ENCODE results near the gene ARMC2. TPM values are rescaled to one million over a fixed set of nuclear protein-coding genes. Genes with fewer than 3 reads are reported as not detected.
A peak's percentile ranks its signal among the peaks of the same experiment; 100 is the strongest.
"Not testable (repeated sequence)": the region's sequence is repeated elsewhere in the genome, so short reads cannot be mapped to it uniquely, and the experiment has no call there.

The ARMC2 gene
- total RNA-seq, 1 experiment from 2014 or later: 3.8 TPM

DNA sequence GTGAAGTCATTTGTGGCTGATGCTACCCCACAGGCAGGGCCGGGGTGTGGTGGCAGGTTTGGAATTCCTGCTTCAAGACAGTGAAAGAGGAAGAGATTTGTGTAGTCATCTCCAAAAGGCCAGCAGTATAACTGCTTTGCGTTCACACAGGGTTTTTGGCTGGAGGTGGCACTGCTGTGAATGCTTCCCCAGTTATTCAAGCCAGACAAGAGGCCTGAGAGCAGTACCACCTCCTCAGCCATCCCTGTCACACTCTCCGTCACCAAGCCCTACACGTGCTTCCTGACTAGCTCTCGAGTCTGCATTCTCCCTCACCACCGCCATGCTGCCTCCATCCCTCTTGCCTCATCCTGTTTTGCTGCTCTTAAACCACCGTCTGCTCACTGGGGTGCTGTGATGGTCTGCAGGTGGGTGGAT is 23.9 kb downstream of the ARMC2 start:
- Histone ChIP-seq H3K4me3 (no peak overlapping the region), H3K27ac (no peak overlapping the region), H3K36me3 (no peaks in the 10 kb centered on the region), H3K9me3 (replicated peaks) (no peaks in the 10 kb centered on the region), H3K4me1 (no peaks in the 10 kb centered on the region), H3K27me3 (no peaks in the 10 kb centered on the region)
- DNase-seq: no peak

DNA sequence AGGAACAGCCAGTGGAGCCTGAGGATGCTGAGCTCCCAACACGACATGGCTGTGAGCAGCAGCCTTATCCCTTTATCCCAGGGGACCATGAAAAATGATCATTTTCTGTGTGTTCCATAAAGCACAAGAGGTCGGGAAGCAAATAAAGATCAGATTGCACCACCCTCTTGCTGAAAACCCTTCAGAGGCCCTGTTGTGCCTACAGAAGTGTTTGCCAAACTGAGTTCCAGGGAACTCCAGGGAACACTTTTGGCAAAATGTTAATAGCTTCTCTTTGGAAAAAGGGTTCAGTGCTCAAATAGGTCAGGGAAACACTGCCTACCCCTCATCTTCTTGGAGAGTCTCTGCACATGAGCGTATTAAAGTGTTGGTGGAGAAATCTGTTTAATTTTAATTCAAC is 24.4 kb downstream of the ARMC2 start:
- DNase-seq: no peak
- Histone ChIP-seq H3K27me3 (no peaks in the 10 kb centered on the region), H3K27ac (no peak overlapping the region), H3K4me1 (no peaks in the 10 kb centered on the region), H3K9me3 (replicated peaks) (no peaks in the 10 kb centered on the region), H3K36me3 (no peaks in the 10 kb centered on the region), H3K4me3 (no peak overlapping the region)

DNA sequence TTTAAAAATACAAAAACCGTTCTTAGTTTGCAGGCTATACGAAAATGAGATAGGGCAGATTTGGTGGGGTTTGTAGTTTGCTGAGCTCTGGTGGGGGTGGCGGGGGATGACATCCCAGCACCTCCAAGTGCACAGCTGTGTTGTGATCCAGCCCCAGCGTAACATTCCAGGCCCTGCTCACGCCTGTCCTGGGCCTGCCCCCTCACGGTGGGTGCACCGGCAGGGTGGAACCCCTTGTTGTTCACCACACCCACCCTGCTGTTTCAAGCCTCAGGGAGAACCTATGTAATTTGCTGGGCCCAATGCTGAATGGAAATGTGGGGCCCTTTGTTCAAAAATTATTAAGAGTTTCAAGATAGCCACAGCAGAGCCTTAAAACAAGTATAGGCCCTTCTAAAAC is 25.0 kb downstream of the ARMC2 start:
- no peaks in the 10 kb centered on the region for H3K9me3 ChIP-seq (replicated peaks)
- DNase-seq: peak in 1 of 2 experiments; percentile 9
- H3K27ac ChIP-seq: no peak overlapping the region
- no peaks in the 10 kb centered on the region for H3K27me3 ChIP-seq
- no peaks in the 10 kb centered on the region for H3K4me1 ChIP-seq
- no peaks in the 10 kb centered on the region for H3K36me3 ChIP-seq
- no peak overlapping the region for H3K4me3 ChIP-seq

DNA sequence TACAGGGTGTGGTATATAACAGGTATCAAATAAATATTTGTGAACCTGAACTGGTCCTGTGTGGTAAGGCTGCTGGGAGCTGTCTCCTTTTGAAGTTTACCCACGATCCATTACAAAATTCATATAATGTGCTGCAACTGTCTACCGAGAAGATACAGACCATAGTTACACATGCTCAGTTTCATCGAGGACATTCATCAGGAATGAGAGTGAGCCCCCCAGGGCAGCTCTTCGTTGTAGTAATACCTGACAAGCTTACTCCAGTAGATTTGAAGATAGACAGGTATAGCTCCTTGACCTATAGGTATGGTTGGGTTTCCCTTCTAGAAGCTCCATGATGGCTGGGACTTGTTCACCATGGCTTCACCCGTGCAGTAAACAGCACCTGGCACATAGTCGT is 25.7 kb downstream of the ARMC2 start:
- Histone ChIP-seq H3K27ac (no peak overlapping the region), H3K9me3 (replicated peaks) (no peaks in the 10 kb centered on the region), H3K36me3 (no peaks in the 10 kb centered on the region), H3K4me3 (no peak overlapping the region), H3K27me3 (no peaks in the 10 kb centered on the region), H3K4me1 (no peaks in the 10 kb centered on the region)
- no peak for DNase-seq

DNA sequence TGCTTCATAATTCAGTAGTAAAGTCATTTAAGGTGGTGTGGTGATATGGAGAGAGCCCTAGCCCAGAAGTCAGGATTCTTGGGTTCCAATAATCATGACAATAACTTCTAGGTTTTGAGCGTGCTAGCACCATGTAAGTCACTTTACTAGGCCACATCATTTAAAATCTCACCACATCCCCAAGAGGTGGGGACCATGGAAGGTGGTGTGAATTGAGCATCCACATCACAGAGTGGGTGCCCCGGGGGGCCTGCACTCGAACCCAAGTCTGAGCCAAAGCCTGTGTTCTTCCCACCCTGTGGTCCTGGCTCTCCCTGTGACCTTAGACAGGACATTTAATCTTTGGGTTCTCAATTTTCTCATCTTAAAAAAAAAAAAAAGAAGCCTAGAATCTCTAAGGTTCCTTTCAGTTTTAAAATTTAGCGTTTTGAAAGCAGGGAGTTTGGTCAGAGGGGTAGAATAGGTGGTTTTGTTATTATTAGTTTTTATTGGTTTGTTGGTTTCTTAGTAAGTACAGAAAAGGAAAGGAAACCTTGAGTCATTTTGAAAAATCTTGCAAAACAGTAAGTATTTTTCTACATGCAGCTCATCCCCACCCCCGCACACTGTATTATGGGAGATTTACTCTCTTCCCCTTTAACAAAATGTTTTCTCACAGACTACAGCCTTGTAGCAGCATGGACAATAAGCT is 26.4 kb downstream of the ARMC2 start:
- DNase-seq: no peak

GRCh38 chr6:108875161-108875555 is 26.9 kb downstream of the ARMC2 start:
- Histone ChIP-seq H3K4me1 (no peaks in the 10 kb centered on the region), H3K27me3 (no peaks in the 10 kb centered on the region), H3K4me3 (no peak overlapping the region), H3K36me3 (no peaks in the 10 kb centered on the region), H3K9me3 (replicated peaks) (no peaks in the 10 kb centered on the region), H3K27ac (no peak overlapping the region)
- no peak for DNase-seq

More for the DNA sequence above, 26.4 kb downstream of the ARMC2 start:
- Histone ChIP-seq H3K4me3 (no peak overlapping the region), H3K27me3 (no peaks in the 10 kb centered on the region), H3K9me3 (replicated peaks) (no peaks in the 10 kb centered on the region), H3K27ac (no peak overlapping the region), H3K4me1 (no peaks in the 10 kb centered on the region), H3K36me3 (no peaks in the 10 kb centered on the region)

GRCh38 chr6:108877046-108877751 is 29.0 kb downstream of the ARMC2 start:
- no peak overlapping the region for H3K4me3 ChIP-seq
- no peak overlapping the region for H3K27ac ChIP-seq
- no peak for DNase-seq
- no peaks in the 10 kb centered on the region for H3K36me3 ChIP-seq
- H3K4me1 ChIP-seq: no peaks in the 10 kb centered on the region
- no peaks in the 10 kb centered on the region for H3K27me3 ChIP-seq
- no peaks in the 10 kb centered on the region for H3K9me3 ChIP-seq (replicated peaks)

DNA sequence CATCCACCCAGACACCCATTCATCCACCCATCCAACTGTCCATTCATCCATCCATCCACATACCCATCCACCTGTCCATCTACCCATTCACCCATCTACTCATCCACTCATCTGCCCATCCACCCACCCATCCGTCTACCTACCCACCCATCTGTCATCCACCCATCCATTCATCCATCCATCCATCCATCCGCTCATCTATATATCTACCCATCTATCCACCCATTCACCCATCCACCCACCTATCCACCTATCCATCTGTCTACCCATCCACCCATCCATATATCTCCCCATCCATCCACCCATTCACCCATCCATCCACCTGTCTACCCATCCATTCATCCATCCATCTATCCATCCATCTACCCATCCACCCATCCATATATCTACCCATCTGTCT is 30.7 kb downstream of the ARMC2 start:
- H3K9me3 ChIP-seq (replicated peaks): no peaks in the 10 kb centered on the region
- no peak overlapping the region for H3K27ac ChIP-seq
- H3K4me3 ChIP-seq: no peak overlapping the region
- no peaks in the 10 kb centered on the region for H3K27me3 ChIP-seq
- no peak for DNase-seq
- H3K36me3 ChIP-seq: no peaks in the 10 kb centered on the region
- no peaks in the 10 kb centered on the region for H3K4me1 ChIP-seq

DNA sequence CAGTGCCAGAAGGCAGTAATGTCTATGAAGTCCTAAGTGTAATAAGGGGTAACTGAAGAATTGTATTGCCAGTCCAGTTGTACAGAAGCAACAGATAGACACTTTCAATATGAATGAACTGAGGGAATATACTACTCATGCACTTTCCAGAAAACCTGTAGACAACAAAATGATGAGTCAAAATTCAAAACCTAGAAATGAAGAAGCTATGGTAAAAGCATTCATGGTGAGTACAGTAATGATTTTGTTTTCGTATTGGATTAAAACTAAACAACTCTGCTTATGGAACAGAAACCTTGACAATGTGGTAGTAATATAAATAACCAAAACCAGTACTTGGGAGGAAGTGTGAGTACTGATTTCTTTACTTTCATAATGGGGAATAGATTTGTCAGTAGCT is 35.0 kb downstream of the ARMC2 start:
- no peaks in the 10 kb centered on the region for H3K9me3 ChIP-seq (replicated peaks)
- no peak overlapping the region for H3K4me3 ChIP-seq
- no peak overlapping the region for H3K27ac ChIP-seq
- H3K36me3 ChIP-seq: no peaks in the 10 kb centered on the region
- H3K27me3 ChIP-seq: no peaks in the 10 kb centered on the region
- DNase-seq: no peak
- H3K4me1 ChIP-seq: no peaks in the 10 kb centered on the region

GRCh38 chr6:108884211-108885059 is 36.2 kb downstream of the ARMC2 start:
- no peak for DNase-seq
- no peaks in the 10 kb centered on the region for H3K27me3 ChIP-seq
- H3K9me3 ChIP-seq (replicated peaks): no peaks in the 10 kb centered on the region
- no peak overlapping the region for H3K27ac ChIP-seq
- no peaks in the 10 kb centered on the region for H3K4me1 ChIP-seq
- H3K36me3 ChIP-seq: no peaks in the 10 kb centered on the region
- no peak overlapping the region for H3K4me3 ChIP-seq

DNA sequence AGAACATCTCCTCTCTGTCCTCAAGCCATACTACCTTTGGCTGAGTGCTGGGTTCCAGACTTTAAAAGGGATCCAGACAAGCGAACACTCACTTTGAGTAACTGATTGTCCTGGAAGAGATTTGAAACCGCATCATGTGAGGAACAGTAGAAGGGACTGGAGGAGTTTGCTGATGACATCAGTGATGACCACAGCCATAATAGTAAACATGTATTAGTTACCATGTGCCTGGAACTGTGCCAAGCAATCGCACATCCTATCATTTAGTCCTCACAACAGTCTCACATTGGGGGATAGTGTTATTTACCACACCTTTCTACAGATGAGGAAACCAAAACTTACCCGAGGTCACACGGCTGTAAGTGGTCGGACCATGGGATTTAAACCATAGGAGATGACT is 39.8 kb downstream of the ARMC2 start:
- Histone ChIP-seq H3K4me1 (no peaks in the 10 kb centered on the region), H3K4me3 (no peak overlapping the region), H3K36me3 (no peaks in the 10 kb centered on the region), H3K9me3 (replicated peaks) (no peaks in the 10 kb centered on the region), H3K27me3 (no peaks in the 10 kb centered on the region), H3K27ac (no peak overlapping the region)
- no peak for DNase-seq

GRCh38 chr6:108888745-108889144 is 40.5 kb downstream of the ARMC2 start:
- no peaks in the 10 kb centered on the region for H3K9me3 ChIP-seq (replicated peaks)
- no peak overlapping the region for H3K27ac ChIP-seq
- no peaks in the 10 kb centered on the region for H3K27me3 ChIP-seq
- H3K4me3 ChIP-seq: no peak overlapping the region
- H3K36me3 ChIP-seq: no peaks in the 10 kb centered on the region
- no peaks in the 10 kb centered on the region for H3K4me1 ChIP-seq
- DNase-seq: no peak

GRCh38 chr6:108890898-108891297 is 42.7 kb downstream of the ARMC2 start:
- H3K36me3 ChIP-seq; H3K27ac ChIP-seq; H3K4me1 ChIP-seq; H3K27me3 ChIP-seq; H3K9me3 ChIP-seq (replicated peaks); DNase-seq; H3K4me3 ChIP-seq: not testable (repeated sequence)

DNA sequence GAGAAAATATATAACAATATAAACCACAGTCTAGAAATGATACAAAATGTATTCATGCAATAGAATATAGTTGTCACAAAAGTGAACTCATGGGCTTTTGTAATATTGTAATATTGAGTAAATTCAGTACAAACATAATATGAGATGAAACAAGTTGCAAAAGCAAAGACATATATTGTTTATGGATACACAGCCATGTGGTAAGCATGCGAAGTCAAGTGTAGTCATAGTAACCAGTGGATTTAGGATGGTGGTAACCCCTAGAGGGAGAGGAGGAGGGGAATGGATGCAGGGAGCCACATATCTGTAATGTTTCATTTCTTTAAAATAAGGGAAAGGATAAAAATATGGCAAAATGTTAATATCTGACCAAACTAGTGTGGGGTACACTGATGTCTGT is 47.3 kb downstream of the ARMC2 start:
- Histone ChIP-seq H3K27ac (no peak overlapping the region), H3K4me1 (peaks cover 8% of the 10 kb centered on the region; the same call in 1 of the 2 replicates), H3K36me3 (no peaks in the 10 kb centered on the region), H3K4me3 (no peak overlapping the region), H3K9me3 (replicated peaks) (no peaks in the 10 kb centered on the region), H3K27me3 (no peaks in the 10 kb centered on the region)
- no peak for DNase-seq

GRCh38 chr6:108896111-108896661 is 48.0 kb downstream of the ARMC2 start:
- no peak for DNase-seq
- Histone ChIP-seq H3K36me3 (no peaks in the 10 kb centered on the region), H3K4me1 (peaks cover 8% of the 10 kb centered on the region; the same call in 1 of the 2 replicates), H3K27ac (no peak overlapping the region), H3K4me3 (no peak overlapping the region), H3K27me3 (no peaks in the 10 kb centered on the region), H3K9me3 (replicated peaks) (no peaks in the 10 kb centered on the region)
